ENCODE data around the gene NFIB.

Gene NFIB

DNA sequence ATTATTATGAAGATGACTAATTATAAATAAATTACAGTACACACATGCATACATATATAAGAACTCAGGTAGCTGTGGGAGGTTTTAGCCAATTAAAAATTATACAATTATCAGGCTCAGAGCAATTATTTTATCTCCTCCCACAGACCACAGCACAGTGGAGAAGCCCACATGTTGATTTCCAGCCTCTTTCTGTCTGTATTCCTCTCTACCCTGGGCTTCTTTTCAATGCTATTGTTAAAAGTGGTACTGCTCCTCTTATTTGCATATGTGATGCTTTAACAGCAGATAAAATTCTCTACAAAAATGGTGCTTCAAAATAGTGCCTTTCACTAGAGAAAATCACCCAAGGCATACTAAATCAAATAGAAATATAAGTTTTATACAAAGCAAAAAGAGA, 218.7 kb downstream of the NFIB start:
- DNase-seq = no peak

GRCh38 chr9:14094491-14094890, 219.4 kb downstream of the NFIB start:
- DNase-seq = no peak

DNA sequence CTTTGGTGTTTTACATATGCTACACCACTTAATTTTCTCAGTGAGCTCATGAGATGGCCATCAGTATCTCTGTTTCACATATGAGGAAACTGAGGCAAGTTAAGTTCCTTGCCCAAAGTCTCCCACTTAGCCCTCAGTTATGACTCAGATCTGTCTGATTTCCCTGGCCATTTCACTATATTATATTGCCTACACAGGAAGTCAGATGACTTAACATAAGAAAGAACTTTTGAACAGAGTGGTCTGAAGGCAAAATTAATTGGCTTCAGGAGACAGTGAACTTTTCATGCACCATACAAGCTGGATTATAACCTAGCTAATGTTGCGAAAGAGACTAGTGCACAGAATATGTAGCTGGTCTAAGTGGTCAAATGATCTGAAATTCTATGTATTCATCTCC, 221.6 kb downstream of the NFIB start:
- no peak for DNase-seq

GRCh38 chr9:14089051-14089803, 224.7 kb downstream of the NFIB start:
- no peak for DNase-seq

DNA sequence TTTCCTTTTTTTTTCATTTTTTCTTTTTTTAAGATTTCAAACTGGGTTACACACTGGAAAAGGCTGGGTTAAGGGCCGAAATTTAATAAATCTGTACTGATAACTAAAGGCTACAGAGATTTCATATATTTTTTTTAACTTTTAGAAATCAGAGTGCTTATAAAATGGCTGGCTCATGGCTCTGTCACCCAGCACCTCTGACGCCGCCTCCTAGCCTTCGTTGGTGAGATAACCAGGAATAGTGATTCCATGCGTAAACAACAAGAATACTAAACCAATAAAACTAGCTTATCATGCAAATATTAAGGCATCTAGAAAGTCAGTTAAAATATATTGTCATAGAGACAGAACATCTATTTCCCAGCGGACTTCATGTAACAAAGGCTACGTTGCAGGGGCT, 226.4 kb downstream of the NFIB start:
- no peak for DNase-seq

- no peak for DNase-seq
These were observed 227.4 kb downstream of the NFIB start for GRCh38 chr9:14086495-14086894.

DNA sequence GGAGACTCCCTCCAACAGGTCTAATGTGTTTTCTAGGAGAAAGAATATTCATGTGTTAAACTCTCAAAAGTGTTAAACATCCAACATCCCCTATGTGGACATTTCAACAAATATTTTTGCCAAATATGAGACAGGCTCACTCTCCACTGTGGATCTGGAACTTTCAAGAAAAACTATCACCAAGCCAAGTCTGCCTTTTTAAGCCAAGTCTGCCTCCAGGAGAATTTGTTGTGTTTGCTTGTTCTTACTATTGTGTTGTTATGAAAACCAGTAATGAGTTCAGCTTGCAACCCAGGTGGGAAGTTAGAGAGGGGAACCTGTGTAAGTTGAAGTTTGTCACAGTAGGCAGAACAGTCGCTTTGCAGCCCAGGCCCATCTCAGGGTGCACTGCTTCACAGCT, 228.1 kb downstream of the NFIB start:
- no peak for DNase-seq

DNA sequence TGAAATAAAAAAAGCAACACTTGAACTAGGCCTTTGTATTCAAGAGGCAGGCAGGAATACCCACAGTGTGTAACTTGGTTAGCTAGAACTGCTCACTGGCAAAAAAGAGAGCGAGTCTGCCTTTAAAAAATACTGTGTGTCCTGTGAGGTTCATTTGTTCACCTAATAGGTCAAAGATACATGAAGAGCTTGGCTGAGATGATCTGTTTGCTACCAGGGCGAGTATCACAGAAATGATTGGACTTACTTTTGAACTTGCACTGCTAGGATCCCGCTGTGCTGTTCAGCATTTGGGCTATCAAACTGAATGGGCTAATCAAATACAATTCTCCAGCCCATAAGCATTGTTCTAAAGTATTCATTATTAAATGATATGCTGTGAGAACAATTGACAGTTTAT, 229.1 kb downstream of the NFIB start:
- DNase-seq = no peak

DNA sequence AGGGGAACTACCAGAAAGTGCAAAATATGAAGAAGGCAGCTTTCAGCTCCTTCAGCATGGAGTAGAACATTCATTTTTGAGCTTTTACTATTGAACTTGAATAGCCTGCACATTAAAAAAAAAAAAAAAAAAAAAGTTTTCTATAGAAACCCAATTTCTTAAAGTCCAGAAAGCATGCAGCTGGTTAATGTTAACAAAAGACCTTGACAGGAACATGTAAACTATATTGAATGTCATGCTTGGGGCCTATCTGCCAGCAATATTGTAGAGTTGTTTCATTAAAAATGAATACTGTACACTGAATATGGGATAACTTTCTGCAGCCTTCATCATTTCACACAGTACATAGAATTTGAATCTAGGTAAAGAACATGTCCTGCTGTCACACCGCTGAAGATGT, 230.6 kb downstream of the NFIB start:
- no peak for DNase-seq

DNA sequence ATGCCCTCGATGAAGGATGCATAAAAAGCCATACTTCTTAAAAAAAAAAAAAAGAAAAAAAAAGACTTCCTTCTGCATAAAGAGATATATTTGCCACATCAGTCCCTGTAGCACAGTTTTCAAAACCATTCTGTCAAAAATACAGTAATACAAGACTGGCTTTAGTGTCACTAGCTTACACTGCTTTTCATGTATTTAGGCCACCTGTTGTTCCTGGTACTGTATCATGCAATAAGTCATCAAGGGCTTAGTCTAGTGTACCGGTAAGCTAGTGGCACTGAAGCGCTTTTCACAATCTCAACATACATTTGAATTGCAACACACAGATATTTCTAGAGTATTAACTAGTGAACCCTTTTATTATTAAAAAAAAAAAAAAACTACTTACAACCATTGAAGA, 231.2 kb downstream of the NFIB start:
- no peak for DNase-seq

DNA sequence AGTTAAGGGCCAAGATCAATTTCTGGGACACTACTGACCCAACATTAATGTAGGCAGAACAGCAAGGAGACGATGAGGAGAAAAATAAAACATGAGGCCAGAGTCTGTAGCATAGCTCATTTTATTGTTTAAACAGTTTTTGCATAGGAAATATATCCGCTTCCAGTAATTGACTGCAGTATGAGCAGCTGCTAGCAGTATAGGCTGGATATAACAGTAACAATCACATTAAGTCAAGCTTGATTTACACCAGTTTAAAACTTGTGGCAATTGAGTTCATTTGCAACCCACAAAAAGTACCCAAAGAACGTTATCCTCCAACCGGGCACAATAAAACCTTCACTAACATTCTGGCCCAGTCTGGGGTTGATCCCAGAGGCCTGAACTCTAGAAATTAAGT, 232.2 kb downstream of the NFIB start:
- DNase-seq = no peak

DNA sequence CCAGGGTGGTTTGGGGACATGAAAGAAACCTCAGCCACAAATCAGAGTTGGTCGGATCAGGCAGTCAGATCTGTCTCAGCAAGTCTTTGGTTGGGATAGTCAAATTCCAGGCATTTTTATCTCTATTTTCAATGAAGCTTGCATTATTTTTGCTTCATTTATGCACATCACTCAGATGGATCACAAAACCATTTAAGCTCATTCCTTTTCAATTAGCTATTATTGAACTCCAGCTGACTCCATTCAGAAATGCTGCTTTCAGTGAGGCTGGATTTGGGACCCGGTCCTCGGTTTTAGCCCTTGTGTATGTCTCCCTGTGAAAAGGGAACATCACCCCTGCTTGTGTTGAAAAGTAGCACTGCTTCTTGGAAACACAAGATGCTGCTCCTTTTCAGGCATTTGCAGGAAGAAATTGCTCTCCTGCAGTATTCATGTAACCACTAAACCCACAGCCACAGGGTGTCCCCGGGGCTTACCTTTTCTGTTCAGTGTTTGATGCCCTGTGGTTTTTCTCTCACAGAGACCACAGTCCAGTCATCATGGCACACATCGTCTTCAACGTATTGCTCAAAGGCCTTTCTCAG, 232.9 kb downstream of the NFIB start:
- DNase-seq = no peak

GRCh38 chr9:14079440-14079839, 234.5 kb downstream of the NFIB start:
- no peak for DNase-seq

- DNase-seq = no peak
These were observed 236.3 kb downstream of the NFIB start for GRCh38 chr9:14077672-14078071.

DNA sequence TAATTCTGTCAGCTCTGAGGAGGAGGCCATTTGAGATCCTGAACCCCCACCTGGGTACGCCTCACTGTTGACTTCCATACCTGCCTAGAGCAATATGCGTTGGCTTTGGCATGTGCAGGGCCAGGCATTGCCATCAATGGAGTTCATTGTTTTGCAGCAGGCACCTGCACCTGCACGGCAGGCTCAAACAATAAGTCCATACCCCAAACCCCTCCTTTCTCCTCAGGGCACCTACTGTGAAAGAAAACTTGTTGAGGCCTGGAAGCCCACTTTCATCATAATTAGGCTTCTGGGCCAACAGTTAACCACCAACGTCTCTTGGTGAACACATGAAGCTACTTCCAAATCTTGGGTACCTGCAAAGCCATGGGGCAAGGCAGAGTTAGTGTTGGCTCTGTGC, 238.7 kb downstream of the NFIB start:
- no peak for DNase-seq

DNA sequence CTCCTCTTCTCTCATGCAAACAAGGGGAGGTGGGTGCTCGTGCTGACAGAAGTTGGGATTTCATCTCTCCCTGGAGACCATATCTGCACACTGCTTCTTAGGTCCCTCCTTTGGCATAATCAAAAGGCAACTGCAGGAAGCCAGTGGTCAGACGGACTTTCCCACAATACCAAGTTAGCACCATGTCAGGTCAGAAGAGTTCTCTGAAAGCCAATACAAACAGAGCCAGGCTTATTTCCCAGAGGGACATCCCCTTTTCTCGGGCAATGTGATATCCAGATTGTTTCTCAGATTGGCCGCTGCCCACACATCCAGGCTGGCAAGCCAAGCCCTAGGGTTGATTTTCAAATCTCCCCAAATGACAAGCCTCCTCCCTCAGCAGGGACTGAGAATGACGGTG, 241.1 kb downstream of the NFIB start:
- no peak for DNase-seq

DNA sequence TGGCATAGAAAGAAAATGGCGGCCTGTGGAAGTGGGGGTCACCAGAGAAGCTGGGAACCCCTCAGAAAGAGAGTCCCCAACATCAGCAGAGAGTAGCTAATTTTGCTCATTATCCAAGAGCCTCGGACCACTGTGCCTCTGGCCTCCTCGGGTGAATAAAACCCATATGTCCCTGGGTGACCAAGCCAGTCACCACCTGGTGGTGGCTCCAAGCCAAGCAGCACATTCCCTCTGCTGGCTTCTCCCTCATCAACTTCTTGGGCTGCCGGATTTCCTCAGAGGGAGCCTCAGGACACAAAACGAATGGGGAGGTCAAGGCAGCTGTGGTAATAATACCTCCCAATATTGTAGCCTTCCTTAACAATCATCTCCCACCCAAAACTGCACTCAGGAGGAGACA, 242.5 kb downstream of the NFIB start:
- no peak for DNase-seq

- no peak for DNase-seq
These were observed 245.3 kb downstream of the NFIB start for GRCh38 chr9:14068690-14069089.

DNA sequence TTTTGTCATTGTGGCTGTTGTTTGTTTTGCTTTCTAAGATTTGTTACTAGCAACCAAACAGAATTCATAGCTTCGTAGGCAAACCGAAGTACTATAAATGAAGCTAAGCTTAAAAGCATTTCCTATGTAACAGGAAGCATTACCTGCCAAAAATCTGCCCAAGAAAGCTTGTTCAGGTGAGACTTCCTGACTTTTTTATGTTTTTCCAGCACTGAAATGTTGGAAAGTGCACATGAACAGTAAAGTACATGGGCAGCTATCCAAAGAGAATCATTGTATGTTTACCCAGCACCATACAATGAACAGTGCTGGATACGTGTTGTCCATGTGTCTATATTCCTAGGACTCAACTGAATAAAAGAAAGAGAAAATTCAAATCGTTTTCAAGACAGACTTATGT, 247.1 kb downstream of the NFIB start:
- DNase-seq = no peak

DNA sequence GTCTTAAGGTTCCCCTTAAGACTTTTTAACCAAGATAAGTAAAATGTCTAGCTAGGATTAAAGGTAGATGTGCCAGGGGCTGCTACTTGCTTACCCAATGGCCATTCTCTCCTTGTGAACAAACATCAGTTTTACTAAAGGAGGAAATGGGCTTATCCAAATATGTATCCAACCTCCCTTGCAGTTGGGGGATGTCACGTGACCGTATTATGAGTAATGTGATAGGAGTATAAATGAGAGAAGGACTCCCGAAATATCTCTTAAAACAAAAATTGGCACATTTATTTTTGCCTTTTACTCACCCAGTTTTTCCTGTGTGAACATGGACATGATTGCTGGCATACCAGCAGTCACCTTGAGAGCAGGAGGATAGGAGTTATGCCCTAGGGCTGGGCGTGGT, 247.9 kb downstream of the NFIB start:
- DNase-seq = no peak

DNA sequence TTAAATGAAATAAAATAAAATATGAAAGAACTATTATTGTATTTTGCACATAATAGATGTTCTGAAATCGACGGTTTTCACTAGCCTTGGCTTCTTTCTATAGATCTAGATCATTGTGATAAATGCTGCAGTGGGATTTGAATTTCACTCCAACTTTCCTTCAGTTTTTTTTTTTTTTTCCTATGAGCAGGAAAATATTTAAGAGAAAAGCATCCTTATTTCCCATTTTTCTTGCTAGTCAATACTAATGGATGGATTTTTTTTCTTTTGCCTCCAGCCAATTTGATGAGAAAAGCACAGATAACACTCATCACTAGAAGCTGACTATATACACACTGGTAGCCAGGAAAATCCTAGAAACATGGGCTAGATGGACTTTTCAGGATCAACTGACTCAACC, 249.0 kb downstream of the NFIB start:
- DNase-seq = no peak

GRCh38 chr9:14063756-14064155, 250.2 kb downstream of the NFIB start:
- DNase-seq = no peak

DNA sequence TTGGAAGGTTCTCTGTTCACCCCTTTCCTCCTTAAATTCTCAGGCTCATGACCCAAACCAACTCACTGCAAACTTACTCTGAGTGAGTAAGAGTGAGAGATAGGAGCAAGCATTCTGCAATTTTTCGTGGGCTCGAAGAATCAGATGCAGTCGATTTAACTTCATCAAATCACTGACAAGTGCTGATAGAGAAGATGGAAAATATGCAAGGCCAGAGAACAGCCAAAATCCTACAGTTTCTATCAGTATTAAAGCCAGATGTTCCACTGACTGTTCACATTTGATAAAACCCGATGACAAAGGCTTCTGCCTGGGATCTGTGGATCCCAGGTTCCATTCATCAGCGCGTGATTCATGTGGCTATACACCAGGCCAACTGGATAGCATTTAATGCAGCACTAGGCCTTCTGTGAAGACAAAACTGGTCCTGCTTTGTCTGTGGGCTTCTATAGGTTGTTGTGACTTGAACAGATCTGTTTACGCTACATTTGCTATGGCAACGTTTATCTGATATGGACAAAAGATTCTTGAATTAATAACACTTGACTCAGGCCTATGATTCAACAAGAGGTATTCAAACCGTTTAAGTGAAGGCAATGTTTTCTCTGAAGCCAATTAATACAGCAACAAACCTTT, 251.2 kb downstream of the NFIB start:
- DNase-seq = no peak

- DNase-seq = no peak
These were observed 251.9 kb downstream of the NFIB start for GRCh38 chr9:14061936-14062585.
